GM18519 (cell line): ENCODE measurements around the gene CLNK.

Source experiments
- ATAC-seq: cut with Tn5 transposase; IDR thresholded peaks from one replicate; pipeline ENCODE4 v1.9.1; 2021; ENCODE audit warnings: mild to moderate bottlenecking, moderate library complexity; ENCODE audit not compliant: unreplicated experiment, low FRiP score

The CLNK gene

GRCh38 chr4:10527438-10527837 is 157.1 kb downstream of the CLNK start:
- no peak for ATAC-seq

GRCh38 chr4:10526429-10527222 is 157.9 kb downstream of the CLNK start:
- no peak for ATAC-seq

GRCh38 chr4:10524196-10524833 is 160.3 kb downstream of the CLNK start:
- ATAC-seq, result no peak

DNA sequence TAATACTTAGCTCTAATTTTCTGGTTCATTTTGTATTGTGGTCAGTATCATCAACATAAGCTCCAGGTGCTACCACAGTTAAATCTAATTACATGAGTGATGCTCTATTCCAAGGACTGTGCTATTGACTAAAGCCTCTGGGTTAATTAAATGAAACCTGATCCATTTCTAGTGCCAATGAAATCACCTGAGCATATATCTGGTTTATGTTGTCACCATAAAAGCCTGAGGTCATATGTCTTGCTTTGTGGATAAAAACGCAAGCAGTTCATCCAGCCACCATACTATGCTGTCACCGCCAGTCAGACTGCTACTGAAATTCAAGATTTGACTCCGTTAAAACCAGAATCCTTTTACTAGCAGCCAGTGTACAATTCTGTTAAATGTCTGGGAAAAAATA is 163.1 kb downstream of the CLNK start:
- no peak for ATAC-seq

- no peak for ATAC-seq
Observed at GRCh38 chr4:10509733-10510132, 174.8 kb downstream of the CLNK start.

- ATAC-seq, result no peak
Observed at GRCh38 chr4:10506077-10506476, 178.5 kb downstream of the CLNK start.

DNA sequence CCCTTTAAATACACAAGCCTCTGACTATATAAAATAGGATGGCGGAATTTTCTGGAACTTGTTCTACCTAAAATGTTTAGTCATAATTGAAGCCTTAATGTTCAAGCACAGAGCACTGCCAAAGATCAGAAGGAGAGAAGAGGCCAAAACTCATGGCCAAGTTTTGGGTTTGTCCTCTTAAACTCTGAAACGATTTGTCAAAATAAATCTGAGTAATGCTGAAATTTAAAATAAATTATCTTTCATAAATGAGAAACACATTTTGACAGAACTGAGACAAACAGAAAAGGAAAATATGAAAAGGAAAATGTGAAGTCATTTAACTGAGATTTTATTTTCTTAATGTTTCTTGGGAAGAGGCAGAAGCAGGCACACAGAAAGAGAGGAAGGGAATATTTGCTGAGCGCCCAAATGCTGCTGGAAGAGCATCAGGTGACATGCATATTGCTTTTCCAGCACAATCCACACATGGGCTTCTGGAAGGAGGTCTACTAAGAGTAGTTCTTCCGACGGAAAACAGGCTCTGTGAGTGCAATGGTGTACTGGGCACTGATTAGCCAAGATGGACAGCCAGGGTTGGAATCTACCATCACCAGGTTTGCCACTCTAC is 179.9 kb downstream of the CLNK start:
- no peak for ATAC-seq

DNA sequence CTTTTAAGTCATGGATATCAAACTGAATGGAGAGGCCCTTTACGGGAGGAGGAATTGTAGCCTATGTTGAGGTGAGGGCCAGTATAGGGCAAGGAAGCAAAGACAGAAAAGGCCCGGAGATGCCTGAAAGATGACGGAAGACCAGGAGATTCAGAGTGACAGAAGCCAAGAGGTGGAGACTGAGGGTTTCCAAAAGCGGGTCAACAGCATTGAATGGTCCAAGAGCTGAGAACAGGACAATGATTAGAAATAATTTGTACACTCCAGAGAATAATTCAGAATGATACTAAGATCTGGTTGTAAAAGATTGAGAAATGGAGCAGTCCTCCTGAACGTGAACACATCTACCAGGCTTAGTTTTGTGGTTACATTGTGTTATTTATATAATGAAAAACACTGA is 181.9 kb downstream of the CLNK start:
- no peak for ATAC-seq

DNA sequence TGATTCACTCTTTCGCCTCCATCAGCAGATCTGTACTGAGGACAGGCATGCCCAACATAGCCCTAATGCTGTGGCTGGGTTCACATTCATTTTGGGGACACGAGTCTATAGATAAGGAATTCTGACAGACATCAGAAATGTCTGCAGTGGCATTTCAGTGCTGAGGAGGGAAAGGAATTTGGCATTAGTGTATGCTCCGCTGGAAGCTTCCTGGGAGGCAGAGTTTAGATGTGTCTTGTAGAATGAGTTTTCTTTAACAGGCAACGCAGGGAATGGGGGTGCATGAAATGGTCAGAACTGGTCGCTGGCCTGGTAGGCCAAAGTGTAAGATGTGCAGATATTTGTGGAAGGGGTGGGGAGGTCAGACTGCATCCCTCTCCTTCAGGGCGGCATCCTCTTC is 183.8 kb downstream of the CLNK start:
- no peak for ATAC-seq

DNA sequence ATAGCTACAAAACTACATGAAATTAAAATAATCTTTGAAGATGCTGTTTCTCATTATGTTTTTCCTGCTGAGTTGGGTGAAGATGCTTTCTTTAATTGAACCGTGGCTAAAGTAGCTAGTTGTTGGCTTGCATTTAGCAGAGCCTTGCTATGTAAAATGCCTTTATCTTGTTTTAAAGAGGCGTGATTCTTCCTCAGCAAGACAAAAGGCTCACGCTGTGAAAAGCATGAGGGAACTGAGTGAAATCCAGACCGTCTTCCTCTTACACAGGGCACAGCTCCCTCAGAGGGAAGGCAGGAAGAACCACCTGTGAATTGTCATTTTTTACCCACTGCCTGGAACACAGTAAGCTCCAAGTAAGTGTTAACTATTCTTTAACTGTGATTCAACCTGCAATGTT is 188.4 kb downstream of the CLNK start:
- ATAC-seq, result no peak

DNA sequence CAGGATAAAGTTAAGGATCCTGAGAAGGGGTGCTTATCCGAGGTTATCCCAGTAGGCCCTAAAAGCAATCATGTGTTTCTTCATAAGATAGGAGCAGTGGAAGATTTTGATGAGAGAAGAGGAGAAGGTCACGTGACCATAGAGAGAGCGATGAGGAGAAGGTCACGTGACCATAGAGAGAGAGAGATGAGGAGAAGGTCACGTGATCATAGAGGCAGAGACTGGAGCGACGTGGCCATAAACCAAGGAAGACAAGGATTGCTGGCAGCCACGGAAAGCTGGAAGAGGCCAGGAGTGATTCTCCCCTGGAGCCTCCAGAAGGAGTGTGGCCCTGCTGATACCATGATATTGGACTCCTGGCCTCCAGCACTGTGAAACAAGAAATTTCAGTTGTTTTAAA is 188.9 kb downstream of the CLNK start:
- ATAC-seq, result no peak

GRCh38 chr4:10492464-10492863 is 192.1 kb downstream of the CLNK start:
- ATAC-seq, result no peak

- ATAC-seq, result no peak
Observed at GRCh38 chr4:10491401-10491800, 193.2 kb downstream of the CLNK start.

DNA sequence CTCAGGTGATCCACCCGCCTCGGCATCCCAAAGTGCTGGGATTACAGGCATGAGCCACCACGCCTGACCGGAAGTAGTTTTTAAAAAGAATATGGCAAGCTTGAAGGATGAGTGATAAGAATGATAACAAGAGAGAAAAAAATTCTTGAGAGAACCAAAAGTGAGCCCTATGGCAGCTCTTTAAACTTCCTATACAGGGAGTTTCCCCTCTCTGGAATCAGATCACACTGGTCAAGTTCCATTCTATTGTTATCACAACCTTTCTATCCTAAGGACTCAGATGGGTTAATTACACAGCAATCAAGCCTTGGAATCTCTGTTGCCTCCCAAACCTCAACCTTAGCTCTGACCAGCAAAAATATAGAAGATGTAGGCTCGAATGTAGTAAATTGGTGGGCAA is 193.6 kb downstream of the CLNK start:
- ATAC-seq, result no peak

GRCh38 chr4:10482913-10483312 is 201.7 kb downstream of the CLNK start:
- ATAC-seq, result no peak

- ATAC-seq, result no peak
Observed at GRCh38 chr4:10480616-10481015, 204.0 kb downstream of the CLNK start.

GRCh38 chr4:10478621-10479020 is 205.9 kb downstream of the CLNK start:
- ATAC-seq, result no peak

DNA sequence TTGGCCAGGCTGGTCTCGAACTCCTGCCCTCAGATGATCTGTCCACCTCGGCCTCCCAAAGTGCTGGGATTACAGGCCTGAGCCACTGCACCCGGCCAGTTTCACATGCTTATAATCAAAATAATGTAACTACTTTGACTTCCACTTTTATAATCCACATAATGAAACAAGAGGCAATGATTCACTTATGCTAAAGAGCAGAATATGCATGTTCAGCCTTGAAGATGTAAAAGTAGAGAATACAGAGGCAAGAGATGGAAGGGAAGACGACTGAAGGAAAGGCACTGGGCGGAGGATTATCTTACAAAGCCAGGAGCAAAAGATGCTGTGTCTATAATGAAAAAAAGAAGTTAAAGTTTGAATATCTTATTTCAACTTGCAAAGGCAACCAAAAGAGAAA is 214.1 kb downstream of the CLNK start:
- ATAC-seq, result no peak

DNA sequence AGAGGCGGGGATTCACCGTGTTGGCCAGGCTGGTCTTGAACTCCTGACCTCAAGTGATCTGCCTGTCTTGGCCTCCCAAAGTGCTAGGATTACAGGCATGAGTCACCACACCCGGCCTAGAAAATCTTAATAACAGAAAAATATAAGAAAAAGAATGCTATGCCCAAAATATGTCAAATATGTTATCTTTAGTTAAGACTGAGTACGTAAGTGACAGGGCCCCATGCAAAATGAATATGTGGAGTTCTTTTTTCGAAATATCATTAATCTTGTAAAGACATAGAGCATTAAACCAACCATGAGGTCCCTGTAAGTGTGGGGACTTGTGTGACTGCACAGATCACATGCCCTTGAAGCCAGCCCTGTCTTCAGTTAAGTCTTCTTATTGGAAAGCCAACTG is 218.4 kb downstream of the CLNK start:
- no peak for ATAC-seq

DNA sequence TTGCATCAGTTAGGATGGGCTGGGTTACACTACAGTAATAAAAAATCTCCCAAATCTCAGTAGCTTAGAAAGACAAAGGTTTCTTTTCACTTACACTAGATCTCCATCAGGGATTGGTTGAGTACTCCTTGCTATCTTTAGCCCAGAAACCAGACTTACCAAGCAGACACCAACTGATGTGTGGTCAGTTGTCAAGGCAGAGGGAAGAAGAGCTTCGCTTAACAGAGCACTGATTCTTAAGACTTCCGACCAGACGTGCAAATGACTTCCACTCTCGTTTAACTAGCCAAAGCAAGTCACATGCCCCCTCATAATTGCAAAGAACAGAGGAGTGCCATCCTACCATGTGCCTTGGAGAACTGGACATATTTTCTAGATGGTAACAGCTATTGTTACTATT is 221.7 kb downstream of the CLNK start:
- ATAC-seq, result no peak

DNA sequence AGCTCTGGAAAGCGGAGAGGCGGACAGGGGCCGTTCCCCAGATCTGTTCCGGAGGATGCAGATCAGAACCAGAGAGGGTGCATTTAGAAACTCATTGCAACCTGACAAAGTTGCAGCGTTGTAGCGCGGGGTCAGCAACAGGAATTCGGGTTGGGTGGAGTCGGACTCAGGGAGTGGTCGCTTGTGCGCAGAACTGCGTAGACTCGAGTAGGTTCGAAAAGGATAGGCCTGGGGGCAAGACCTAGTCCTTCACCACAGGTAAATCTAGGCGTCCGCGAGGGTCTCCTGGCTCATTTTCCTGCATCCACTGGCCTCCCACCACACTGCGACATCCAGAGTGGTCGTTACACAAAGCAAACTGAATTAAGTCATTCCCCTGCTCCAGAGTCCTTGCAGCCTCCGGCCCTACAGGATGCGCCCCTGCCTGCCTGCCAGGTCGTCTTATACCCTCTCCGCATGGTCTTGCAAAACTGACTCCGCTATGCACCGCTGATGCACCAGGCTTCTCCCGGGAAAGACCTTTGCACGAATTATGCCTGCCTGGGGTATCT is 222.6 kb downstream of the CLNK start:
- no peak for ATAC-seq
